GM19438 (cell line): Measurements from ENCODE around the gene SLC25A36.

Experiments
- ATAC-seq: cut with Tn5 transposase; IDR thresholded peaks from one replicate; pipeline ENCODE4 v1.9.1; 2021; ENCODE audit warnings: low read depth; ENCODE audit not compliant: unreplicated experiment

Gene SLC25A36, protein sequence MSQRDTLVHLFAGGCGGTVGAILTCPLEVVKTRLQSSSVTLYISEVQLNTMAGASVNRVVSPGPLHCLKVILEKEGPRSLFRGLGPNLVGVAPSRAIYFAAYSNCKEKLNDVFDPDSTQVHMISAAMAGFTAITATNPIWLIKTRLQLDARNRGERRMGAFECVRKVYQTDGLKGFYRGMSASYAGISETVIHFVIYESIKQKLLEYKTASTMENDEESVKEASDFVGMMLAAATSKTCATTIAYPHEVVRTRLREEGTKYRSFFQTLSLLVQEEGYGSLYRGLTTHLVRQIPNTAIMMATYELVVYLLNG

GRCh38 chr3:140941434-140942220 lies at the start of gene SLC25A36:
SLC25A36 (plus strand) TSS chr3:140941836; CDS start chr3:140942055, 219 bp downstream.
- peak; percentile 98 for ATAC-seq

DNA sequence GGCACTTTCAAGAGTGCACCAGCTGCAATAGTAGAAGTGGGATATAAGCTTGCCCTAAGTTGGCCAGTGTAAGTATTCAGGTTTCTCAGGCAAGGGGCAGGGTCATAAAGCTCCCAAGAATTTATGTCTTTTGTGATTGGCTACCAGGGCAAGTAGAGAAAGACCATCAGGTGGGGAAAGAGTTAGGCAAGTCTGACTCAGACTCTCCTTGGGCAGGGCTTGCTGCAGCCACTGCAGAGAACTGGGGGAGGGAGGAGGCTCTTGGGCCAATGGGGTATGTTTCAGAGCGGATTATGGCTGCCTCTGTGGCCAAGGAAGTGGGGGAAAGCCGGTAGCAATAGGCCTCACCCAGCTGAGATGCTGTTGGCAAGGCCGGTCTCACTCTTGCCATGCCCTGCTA lies 44.6 kb upstream of the SLC25A36 start:
- no peak for ATAC-seq

DNA sequence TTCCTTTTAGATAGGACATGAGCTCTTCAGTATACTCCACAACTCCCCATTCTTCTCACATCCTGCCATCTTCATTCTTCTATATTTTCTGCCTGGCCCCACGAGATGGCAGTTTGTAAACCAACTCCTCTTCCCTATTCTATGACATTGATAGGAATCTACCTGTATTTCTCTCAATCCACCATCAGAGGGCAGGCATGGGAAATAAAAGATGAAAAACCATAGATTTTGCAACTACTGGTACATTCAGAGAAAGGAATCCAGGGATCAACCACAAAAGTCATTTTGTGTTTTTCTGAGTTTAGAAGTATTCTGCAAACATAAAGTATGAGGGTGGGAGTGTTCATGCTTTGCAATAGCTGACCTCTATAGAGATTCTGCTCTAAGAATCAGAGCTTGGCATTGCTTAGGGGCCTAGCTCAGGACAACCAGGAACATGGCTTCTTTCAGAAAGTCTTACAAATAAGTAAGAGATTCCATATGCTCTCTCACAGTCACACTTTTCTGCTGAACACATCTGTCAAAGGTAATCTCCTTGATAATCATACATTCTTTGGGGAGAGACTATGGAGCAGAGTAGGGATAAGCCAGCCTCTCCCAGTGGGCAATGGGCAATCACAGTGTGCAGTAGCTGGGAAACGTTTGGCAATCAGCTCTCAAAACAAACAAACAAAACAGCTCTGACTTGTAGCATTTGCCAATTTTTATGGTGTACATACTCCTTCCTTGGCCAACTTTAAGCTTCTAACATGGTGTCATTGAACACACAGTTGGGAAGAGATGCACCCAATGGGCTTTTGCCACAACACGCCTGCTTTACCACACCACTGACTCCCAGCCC lies 43.1 kb upstream of the SLC25A36 start:
- ATAC-seq: no peak

- ATAC-seq: no peak
These were observed 42.3 kb upstream of the SLC25A36 start for GRCh38 chr3:140899363-140899762.

DNA sequence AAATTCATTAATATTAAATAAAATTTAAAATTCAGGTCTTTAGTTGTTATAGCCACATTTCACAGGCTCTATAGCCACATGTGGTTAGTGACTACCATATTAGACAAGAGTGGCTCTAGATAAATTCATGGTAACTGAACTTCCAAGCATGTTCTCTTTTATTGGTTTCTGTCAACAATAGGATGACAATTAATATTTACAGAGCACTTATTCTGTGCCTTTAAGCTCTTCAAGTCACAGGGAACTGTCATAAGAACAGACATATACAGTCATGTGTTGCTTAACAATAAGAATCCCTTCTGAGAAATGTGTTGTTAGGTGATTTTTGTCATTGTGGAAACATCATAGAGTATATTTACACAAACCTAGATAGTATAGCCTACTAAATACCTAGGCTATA lies 38.8 kb upstream of the SLC25A36 start:
- no peak for ATAC-seq

GRCh38 chr3:140903196-140903595 lies 38.4 kb upstream of the SLC25A36 start:
- ATAC-seq: no peak

- no peak for ATAC-seq
These were observed 37.1 kb upstream of the SLC25A36 start for GRCh38 chr3:140904521-140904920.

DNA sequence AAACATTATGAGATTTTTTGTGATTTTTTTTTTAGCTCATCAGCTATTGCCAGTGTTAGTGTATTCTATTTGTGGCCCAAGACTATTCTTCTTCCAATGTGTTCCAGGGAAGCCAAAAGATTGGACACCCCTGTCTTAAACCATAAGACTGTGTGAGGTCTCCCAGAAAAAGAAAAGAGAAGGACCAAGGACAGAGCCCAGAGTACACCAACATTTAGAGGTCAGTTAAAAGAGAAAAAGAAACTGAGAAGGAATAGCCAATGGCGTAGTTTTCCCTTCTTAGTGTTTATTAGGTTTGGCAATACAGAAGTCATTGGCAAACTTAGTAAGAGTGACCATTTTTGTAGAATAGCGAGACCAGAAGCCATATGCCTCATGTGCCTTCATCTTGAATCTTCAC lies 36.1 kb upstream of the SLC25A36 start:
- ATAC-seq: no peak

- no peak for ATAC-seq
These were observed 34.9 kb upstream of the SLC25A36 start for GRCh38 chr3:140906785-140907184.

DNA sequence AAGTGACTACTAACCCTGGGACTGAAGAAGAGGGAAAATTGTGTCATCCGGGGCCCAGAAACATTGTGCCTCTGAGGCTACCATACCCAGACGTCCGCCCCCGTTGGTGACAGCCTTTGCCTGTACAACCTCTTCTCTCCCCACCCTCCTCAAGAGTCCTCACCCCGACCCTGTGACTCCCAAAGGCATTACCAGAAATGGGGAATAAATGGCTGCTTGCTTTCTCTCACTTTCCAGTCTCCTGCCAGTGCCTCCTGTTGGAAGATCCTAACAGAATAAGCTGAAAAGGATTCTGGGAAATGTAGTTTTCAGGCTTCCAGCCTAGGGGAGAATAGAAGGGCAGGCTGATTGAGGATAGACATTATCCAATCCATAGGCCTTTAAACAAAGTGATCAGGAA lies 30.8 kb upstream of the SLC25A36 start:
- ATAC-seq: no peak

GRCh38 chr3:140911822-140912221 lies 29.8 kb upstream of the SLC25A36 start:
- ATAC-seq: no peak

GRCh38 chr3:140913728-140914127 lies 27.9 kb upstream of the SLC25A36 start:
- no peak for ATAC-seq

- no peak for ATAC-seq
These were observed 27.2 kb upstream of the SLC25A36 start for GRCh38 chr3:140914384-140914945.

- ATAC-seq: no peak
These were observed 25.0 kb upstream of the SLC25A36 start for GRCh38 chr3:140916603-140917002.

DNA sequence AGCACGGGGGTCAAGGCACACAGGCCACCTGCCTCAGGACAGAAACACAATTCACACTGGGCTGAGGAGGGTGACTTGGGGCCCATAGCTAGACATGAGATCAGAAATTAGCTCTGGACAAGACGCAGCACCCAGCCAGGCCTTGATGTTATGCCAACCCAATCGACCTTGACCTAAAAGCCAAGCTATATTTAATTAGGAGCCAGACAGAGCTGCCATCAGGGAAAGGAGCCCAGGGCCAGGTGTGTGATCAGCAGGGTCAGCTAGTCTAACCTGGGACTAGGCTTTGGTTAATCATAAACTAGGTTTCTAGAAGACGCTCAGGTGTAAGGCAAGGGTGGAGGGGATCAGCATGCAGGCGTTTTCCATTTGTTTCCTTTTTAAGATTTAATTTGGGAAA lies 23.9 kb upstream of the SLC25A36 start:
- no peak for ATAC-seq

DNA sequence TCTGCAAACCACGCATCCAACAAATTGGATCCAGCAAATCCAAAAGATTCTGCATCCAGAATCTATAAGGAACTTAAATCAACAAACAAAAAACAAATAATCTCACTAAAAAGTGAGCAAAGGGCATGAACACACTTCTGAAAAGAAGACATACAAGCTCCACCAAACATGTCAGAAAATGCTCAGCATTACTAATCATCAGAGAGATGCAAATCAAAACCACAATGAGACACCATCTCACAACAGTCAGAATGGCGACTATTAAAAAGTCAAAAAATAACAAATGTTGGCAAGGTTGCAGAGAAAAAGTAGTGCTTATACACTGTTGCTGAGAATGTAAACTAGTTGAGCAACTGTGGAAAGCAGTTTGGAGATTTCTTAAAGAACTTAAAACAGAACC lies 21.6 kb upstream of the SLC25A36 start:
- ATAC-seq: no peak

DNA sequence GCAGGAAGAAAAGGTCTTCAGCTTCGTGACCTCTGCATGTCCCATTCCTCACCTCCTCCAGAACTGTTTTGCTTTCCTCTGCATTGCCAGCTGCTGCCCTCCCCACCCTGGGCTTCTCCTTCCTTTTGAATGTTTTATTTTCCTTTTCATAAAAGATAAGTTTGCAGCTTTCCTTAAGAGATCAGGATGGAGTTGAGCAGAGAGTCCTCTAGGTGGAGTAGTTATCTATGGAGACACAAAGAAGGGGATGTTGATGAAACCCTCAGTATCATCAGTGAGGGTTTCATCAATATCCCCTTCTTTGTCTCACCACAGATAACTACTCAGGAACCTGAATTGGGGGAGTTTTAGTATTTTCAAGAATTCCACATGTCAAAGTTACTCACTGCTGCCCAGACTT lies 19.0 kb upstream of the SLC25A36 start:
- no peak for ATAC-seq

- ATAC-seq: no peak
These were observed 17.4 kb upstream of the SLC25A36 start for GRCh38 chr3:140924097-140924873.

DNA sequence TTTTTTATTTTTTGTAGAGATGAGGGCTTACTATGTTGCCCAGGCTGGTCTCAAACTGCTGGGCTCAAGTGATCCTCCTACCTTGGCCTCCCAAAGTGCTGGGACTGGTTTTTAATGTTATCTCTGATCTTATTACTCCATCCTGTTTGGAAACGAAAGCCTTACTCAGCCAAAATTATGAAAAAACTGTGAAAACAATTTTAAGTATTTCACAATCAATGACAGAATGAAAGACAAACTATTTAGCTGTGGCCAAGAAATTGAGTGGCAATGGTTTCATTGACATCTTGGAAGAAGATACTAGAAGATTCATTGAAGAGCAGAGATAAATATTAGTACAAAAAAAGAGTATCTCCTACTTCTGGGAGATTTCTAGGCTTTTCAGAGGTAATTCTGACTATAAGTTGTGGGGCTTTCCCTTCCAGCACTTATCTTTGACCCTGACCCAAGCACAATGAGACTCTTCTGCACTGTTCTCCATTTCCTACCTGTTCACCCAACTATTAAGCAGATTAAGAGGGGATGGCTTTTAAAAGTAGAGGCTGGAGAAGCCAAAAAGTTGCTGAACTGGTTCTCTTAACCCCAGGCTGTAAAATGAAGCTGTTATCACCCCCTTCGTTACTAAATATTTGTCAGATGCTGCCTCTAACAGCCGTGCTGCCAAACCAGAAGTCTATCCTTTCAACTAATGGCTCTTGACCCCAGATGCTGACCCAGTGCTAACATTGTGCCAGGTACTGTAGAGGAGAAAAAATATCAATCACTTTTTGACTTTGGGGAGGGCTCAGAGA lies 14.2 kb upstream of the SLC25A36 start:
- no peak for ATAC-seq
